HG03521 (cell line): ENCODE measurements around the gene UTS2B.
"Not testable (repeated sequence)": the region's sequence is repeated elsewhere in the genome, so short reads cannot be mapped to it uniquely, and the experiment has no call there.

ENCODE experiments used
- ATAC-seq: cut with Tn5 transposase; IDR thresholded peaks from one replicate; pipeline ENCODE4 v1.9.1; 2021; ENCODE audit warnings: mild to moderate bottlenecking, moderate library complexity; ENCODE audit not compliant: unreplicated experiment

Gene UTS2B

GRCh38 chr3:191290311-191291025 is 39.9 kb downstream of the UTS2B start:
- ATAC-seq: peak; percentile 86

DNA sequence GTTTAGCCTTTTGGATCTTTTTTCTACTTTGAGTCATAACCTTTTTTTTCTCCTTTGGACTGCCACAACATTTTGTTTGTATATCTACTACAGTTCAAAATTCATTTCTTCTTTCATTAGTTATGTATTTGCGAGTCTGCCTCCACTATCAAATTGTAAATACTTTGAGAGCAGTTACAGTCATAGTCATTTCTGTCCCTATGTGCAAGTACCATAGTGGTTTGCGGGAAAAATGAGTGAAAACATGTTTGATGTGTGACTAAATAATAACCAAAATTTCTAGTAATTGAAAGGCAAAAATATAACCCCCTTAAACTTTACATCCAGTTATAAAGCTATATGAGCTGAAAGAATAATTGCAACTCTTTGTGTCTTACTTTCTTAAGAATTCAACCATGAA is 46.9 kb downstream of the UTS2B start:
- peak; percentile 58 for ATAC-seq

GRCh38 chr3:191282251-191283185 is 47.8 kb downstream of the UTS2B start:
- no peak for ATAC-seq

DNA sequence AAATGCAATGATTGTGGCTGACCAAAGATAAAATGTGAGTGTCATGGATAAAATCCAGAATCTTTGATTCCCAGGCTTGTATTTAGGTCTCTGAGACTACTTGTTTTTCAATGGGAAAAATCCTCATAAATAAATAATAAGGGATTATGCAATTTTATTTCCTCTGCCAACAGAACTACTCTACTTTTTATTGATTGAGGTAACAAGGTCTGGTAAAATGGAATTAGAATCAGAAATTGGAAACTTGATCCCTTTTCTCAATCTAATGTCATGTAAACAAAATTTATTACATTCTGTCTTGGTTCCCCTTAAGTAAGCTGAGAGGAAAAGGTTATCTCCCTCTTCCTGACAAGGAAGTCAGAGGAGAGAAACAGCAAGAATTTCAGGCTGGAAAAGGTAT is 49.4 kb downstream of the UTS2B start:
- no peak for ATAC-seq

GRCh38 chr3:191280111-191280510 is 50.2 kb downstream of the UTS2B start:
- ATAC-seq: no peak

GRCh38 chr3:191275751-191276150 is 54.6 kb downstream of the UTS2B start:
- ATAC-seq: no peak

GRCh38 chr3:191275244-191275643 is 55.1 kb downstream of the UTS2B start:
- not testable (repeated sequence) for ATAC-seq

- ATAC-seq: peak; percentile 68
These were observed 60.8 kb downstream of the UTS2B start for GRCh38 chr3:191269289-191270085.

DNA sequence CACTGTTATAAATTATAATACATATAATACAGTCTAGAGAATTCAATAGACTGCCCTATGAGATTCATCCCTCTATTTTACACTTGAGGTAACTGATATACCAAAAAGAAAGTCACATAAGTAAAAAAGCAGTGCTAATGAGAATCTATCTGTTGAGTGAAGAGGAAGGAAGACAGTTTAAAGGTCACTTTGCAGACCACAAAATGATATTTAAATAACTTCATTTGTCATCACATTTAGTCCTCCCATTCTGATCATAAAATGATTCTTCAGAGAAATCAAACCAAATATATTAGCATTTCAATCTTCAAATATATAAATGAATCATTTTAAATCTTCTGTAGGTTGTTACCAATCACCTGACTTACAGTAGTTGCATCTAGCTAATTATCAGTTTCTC is 61.6 kb downstream of the UTS2B start:
- ATAC-seq: no peak

DNA sequence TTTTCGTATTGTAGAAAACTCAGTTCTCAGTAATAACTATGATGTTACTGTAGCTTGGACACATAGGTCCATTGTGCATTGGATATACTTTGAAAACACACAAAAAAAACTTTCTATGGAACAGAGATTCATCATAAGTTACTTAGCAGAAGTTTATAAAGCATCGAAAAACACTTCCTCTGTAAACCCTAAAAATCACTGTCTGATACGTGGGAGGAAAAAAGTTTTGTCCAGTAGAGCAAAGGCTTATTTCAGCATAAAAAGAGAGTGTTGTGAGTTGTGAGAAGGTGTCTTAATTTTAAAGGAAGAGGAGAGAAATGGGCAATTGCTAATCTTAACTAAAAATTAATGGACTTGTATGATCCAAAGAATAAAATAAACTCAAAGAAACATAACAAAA is 66.5 kb downstream of the UTS2B start:
- ATAC-seq: no peak

DNA sequence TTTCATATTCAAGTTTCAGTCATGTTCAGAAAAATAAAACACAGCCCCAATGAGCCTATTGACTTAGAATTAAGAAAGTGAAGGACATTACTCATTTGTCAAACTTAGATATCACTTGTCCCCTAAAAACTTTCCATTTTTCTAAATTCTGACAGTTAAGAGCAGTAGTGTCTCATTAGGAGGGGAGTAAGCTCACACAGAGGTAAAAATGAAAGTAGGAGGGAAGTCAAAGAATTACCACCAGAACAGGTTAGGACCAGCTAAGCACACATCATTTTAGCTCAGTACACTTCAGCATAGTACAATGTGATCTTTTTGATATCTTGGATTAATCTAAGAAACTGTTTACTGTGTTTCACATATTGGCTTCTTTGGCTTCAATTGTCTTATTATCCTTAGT is 67.0 kb downstream of the UTS2B start:
- peak; percentile 81 for ATAC-seq

DNA sequence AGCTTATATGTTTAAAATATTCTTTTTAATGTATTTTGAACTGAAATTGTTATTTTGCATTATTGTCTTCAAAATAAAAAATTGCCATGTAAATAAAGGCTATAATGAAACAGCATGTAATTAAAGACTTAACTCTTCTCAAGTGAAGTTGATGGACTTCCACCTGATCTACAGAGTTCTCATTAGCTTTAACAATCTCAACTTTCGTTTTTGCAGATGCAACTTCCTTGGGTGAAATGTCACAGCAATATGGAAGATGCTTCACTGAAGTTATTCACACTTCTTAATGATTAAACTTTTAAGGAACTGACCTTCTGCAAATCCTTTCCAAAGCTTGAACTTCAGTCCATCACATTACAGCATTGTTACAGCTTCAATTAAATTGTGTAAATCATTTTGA is 67.7 kb downstream of the UTS2B start:
- ATAC-seq: no peak

DNA sequence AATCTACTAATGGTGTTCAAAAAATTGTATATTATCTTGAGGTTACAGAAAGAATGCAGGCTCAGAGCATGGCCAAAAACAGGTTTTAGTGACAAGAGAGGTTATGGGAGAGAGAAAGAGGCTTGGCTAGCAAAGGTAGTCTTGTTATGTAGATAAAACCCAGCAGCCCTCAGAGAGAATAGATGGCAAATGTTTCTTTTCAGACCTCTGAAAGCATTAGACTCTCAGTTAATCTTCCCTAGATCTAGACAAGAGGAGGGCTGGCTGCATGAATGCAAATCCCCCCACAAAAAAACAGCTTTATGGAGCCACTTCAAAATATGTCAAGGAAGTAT is 69.1 kb downstream of the UTS2B start:
- no peak for ATAC-seq

DNA sequence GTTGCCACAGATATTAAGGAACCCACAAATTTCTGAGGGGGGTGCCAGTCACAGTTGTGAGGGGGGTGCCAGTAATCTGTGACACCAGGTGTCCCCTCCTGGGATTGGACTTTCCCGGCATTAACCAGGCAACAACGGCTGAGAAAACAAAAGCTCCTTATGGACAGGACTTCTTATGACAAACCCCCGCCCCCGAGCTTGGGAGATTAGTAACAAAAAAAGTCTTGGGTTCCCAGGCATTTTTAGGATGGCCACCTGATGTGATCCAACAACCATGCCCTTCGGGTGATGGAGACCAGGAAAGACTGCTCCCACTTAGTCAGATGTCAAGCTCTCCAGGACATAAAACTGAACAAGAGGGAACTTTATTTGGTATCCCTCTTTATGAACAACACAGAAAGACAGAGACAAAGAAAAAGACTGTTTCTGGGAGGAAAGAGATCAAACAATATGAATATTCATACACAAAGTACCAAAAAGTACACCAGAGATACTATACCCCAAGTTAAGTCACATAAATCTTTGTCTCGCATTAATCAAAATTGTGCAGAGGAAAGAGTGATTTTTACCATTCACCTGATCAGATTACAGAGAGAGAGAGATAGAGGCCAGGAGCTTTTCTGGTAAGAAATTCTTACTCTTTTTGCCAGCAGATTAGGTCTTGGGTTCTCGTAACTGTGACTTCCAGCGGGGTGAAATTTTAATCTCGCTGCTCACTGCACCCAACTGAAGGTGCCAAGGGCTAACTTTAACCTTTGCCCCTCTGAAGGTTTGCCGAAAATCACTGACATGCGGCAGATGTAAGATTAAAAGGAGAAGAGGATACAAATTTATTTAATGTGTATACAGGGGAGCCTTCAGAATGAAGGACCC is 69.7 kb downstream of the UTS2B start:
- ATAC-seq: no peak

- no peak for ATAC-seq
These were observed 70.8 kb downstream of the UTS2B start for GRCh38 chr3:191259486-191259885.

- no peak for ATAC-seq
These were observed 73.0 kb downstream of the UTS2B start for GRCh38 chr3:191257286-191257685.

GRCh38 chr3:191256405-191256804 is 73.9 kb downstream of the UTS2B start:
- no peak for ATAC-seq

- no peak for ATAC-seq
These were observed 75.2 kb downstream of the UTS2B start for GRCh38 chr3:191255156-191255555.

GRCh38 chr3:191254098-191254873 is 76.0 kb downstream of the UTS2B start:
- ATAC-seq: no peak
